ENCODE measurements around the gene POU2AF1.

The POU2AF1 gene

GRCh38 chr11:111310723-111311122 lies 68.4 kb downstream of the POU2AF1 start:
- no peak for DNase-seq (ENCODE audit: low spot score)

- no peak for DNase-seq (ENCODE audit: low spot score)
These were observed 69.0 kb downstream of the POU2AF1 start for GRCh38 chr11:111310088-111310487.

- DNase-seq (ENCODE audit: low spot score): no peak
These were observed 69.7 kb downstream of the POU2AF1 start for GRCh38 chr11:111309215-111309915.

DNA sequence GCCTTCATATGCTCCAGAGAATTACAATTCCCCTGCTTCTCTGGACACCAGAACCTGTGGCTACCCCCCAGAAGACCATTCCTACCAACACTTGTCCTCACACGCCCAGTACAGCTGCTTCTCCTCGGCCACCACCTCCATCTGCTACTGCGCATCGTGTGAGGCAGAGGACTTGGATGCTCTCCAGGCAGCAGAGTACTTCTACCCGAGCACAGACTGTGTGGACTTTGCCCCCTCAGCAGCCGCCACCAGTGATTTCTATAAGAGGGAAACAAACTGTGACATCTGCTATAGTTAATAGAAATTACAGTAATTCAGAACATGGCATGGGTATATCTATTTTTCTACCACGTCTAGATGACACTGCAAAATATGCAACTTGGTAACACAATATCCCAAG lies 70.9 kb downstream of the POU2AF1 start:
- DNase-seq (ENCODE audit: low spot score): no peak

GRCh38 chr11:111307472-111308108 lies 71.5 kb downstream of the POU2AF1 start:
- no peak for DNase-seq (ENCODE audit: low spot score)

DNA sequence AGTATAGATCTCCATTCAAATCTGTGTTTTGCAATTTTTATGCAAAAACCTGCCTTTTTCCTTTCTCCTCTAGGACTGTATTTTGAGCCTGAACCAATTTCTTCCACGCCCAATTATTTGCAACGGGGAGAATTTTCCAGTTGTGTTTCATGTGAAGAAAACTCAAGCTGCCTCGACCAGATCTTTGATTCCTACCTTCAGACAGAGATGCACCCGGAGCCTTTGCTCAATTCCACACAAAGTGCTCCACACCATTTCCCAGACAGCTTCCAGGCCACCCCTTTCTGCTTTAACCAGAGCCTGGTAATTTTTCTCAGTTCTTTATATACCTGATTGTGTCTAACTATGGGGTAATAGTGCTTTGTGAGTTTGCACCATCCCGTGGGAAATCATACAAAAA lies 72.8 kb downstream of the POU2AF1 start:
- DNase-seq (ENCODE audit: low spot score): no peak

DNA sequence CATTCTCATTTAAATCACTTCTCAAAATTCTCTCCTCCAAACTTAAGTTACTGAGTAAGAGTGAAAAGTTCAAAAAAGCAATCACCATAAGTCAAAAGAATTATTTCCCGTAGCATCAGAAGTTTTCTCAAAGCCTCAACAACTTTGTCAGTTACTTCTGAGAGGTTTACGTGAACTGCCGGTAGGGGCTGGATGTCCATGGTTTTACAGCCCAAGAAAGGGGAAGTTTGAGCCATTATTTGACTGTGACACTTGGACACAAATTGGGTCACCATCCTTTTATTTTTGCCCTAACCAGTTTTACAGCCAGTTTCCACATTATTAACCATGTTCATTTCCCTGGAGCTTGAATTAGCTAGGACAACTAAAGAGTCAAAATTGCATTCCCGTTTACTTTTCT lies 73.2 kb downstream of the POU2AF1 start:
- DNase-seq (ENCODE audit: low spot score): no peak

GRCh38 chr11:111305162-111305802 lies 73.8 kb downstream of the POU2AF1 start:
- no peak for DNase-seq (ENCODE audit: low spot score)

DNA sequence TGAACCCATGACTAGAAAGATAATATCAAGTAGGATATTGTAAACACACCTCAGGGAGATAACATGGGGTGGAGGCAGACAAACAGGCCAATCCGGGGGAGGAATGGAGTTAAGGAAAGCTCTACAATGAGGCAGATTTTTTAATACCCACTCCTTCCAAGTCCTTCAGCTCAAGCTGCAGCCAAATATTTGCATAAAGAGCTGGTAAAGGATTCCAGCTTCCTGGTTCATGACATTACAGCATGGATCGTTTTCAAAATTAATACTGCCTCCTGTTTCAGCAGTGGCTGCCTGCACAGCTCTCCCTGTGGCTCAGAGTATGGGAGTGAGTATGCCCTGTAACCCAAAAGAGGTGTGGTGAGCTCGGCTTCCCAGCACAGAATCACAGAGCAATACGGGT lies 75.6 kb downstream of the POU2AF1 start:
- no peak for DNase-seq (ENCODE audit: low spot score)

DNA sequence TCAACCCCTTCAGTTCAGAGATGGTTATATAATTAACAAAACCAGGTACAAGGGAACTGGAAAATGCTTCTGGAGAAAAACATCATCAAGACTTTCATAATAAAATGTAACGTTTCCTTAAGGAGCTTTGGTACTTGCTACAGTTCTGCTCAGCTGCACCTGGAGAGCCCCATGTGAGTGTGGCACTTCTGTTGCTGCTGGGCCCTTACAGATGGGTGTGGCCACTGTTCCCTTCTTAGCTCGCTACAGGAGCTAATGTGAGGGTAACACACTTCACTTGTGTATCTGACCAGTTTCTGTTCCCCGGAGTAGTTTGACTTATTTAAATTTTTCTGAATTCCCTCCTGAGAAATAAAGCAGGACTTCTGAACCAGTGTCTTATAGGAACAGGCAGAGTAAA lies 76.8 kb downstream of the POU2AF1 start:
- DNase-seq (ENCODE audit: low spot score): no peak
